ENCODE measurements around the gene SPRR2E.
"Not testable (repeated sequence)": the region's sequence is repeated elsewhere in the genome, so short reads cannot be mapped to it uniquely, and the experiment has no call there.

The SPRR2E gene

GRCh38 chr1:153094426-153094825 is at the start of gene SPRR2E:
TSS of gene SPRR2E (minus strand) at chr1:153094526. CDS start at chr1:153093751, 775 bp downstream.
- DNase-seq = no peak

GRCh38 chr1:153141377-153141776 is 47.1 kb upstream of the SPRR2E start:
- no peak for DNase-seq

GRCh38 chr1:153140484-153140883 is 46.2 kb upstream of the SPRR2E start:
- no peak for DNase-seq

DNA sequence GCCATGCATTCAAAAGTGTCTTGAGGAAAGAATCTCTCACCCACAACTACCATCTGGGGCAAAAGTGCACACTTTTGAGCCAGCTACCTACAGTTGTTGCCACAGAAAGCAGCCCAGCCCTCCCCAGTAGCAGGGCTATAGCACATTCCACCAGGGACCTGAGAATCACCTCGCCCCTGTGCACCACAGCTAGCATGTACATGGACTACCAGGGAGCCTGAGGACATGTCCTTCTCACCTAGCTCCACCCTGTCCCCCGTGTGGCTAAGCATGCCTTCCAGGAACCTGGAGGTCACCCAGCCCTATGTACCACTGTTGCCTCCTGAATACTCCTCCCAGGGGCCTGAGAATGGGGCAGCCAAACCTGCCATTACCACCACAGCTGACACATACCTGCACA is 39.4 kb upstream of the SPRR2E start:
- no peak for DNase-seq

DNA sequence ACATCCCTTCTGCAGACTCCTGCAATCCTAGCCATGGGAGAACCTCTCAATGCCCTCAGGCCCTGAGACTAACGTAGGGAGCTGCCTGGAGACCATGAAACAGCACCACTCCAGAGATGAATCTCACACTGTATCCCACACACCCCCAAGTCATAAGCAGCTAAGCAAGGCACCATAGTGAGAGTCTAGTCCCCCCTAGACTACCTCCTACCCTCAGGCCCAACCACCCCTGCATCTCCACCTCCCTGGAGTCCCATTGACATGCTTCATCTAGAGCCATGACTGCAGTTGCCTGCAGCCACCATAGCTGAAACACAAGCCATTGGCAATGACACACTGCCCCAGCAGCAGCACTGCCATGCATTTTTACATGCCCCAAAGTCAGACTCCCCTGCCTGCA is 38.9 kb upstream of the SPRR2E start:
- no peak for DNase-seq

- DNase-seq = not testable (repeated sequence)
Measured at GRCh38 chr1:153128688-153129087, 34.4 kb upstream of the SPRR2E start.

DNA sequence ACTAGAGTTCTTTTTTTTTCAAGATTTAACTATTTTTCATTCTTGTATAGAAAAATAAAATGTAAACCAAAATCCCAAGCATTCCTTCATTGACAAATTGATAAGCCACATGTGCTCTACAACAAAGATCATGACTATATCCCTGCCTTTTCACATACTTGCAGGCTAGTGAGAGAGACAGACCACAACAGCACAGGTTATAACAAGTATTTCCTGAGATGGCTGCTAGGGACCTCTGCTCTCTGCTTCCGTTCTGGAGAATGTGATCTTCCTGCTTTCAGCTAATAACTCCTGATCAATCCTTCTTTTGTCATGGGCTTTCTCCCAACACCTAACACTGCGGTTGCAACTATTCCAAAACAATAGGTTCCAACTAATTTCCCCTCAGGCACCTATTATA is 33.0 kb upstream of the SPRR2E start:
- DNase-seq = no peak

GRCh38 chr1:153125536-153125935 is 31.2 kb upstream of the SPRR2E start:
- no peak for DNase-seq

DNA sequence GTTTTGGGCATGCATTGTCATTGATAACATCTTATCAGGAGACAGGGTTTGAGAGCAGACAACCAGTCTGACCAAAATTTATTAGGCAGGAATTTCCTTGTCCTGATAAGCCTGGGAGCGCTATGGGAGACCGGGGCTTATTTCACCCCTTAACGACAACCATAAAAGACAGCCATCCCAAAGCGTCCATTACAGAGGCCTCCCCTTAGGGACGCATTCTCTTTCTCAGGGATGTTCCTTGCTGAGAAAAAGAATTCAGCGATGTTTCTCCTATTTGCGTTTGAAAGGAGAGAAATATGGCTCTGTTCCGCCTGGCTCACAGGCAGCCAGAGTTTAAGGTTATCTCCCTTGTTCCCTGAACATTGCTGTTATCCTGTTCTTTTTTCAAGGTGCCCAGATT is 29.5 kb upstream of the SPRR2E start:
- not testable (repeated sequence) for DNase-seq

DNA sequence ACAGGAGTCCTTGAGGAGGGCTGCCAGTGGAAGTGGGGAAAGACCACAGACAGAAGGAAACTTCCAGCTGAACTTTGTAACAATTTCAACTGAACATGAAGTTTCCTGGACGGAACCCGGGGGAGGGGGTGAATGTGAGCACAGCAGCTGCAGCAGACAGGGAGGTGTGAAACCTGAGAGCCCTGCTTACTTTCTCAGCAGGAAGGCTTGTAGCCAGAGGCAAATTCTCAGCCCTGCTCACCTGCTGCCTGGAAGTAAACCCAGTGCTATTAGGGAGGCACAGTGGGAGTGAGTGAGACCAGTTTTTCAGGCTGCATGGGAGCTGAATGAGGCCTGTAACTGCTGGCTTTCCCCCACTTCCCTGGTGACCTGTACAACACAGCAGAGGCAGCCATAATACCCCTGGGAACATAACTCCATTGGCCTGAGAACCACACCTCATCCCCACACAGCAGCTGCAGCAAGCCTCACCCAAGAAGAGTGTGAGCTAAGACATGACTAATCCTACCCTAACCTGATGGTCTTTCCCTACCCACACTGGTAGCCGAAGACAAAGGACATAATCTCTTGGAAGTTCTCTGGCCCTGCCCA is 28.6 kb upstream of the SPRR2E start:
- DNase-seq = no peak

DNA sequence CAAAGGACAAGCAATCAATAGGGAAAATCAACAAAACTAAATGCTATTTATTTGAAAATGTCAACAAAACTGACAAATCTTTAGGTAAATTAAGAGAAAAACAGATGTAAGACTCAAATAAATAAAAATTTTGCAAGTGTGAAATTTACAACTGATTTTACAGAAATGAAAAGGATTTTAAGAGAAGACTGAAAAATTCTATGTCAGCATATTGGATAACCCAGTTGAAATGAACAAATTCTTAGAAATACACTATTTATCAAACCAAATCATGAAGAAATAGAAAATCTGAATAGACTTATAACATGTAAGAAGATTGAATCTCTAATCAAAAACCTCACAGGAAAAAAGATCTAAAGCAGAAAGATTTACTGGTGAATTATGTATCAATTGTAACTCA is 26.6 kb upstream of the SPRR2E start:
- no peak for DNase-seq

DNA sequence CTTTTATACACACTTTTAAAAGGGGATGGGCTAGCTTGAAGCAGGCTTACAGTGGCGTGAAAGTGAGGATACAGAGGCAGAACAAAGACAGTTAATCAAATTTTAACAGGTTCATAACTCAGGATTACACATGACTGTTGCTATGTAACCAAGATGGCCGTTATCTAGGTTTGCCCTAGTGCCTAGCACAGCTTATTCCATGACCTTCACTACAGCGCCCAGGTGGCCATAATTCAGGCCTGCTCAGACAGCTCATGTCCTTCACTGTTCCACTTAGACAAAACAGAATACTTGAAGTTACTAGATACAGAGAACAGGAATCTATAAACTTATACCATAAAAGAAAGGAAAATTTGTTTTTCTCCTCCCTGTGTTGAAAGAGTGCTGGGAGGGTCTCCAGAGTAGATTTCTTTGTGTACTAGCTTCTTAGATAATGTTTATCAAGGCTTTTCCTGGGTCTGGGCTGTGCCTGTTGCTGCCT is 25.2 kb upstream of the SPRR2E start:
- no peak for DNase-seq

GRCh38 chr1:153115264-153115663 is 20.9 kb upstream of the SPRR2E start:
- not testable (repeated sequence) for DNase-seq

- no peak for DNase-seq
Measured at GRCh38 chr1:153113416-153113815, 19.1 kb upstream of the SPRR2E start, which contains the start of gene SPRR2F. TSS of gene SPRR2F (minus strand) at chr1:153113516. CDS start at chr1:153112733, 783 bp downstream.

- not testable (repeated sequence) for DNase-seq
Measured at GRCh38 chr1:153112454-153112853, 18.1 kb upstream of the SPRR2E start.

- peak; percentile 27 for DNase-seq
Measured at GRCh38 chr1:153100245-153100644, 5.9 kb upstream of the SPRR2E start.

DNA sequence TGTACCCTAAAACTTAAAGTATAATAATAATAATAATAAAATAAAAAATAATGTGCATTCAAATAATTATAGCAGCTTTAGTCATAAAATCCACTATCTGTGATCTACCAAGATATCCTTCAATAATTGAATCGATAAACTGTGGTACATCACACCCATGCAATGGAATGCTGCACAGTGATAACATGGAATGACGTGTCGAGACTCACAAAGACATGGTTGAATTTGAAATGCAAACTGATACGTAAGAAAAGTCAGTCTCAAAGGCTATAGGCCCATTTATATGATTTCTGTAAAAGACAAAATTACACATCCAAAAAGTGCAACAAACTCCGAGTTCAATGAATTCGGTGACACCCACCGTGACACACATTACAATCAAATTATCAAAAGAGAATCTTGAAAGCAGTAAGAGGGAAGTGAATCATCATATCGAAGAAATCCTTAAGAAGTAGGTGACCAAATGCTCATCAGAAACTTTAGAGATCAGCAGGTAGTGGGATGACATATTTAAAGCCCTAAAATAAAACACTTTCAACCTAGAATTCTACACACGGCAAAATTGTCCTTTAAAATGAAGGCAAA is 5.2 kb upstream of the SPRR2E start:
- no peak for DNase-seq

DNA sequence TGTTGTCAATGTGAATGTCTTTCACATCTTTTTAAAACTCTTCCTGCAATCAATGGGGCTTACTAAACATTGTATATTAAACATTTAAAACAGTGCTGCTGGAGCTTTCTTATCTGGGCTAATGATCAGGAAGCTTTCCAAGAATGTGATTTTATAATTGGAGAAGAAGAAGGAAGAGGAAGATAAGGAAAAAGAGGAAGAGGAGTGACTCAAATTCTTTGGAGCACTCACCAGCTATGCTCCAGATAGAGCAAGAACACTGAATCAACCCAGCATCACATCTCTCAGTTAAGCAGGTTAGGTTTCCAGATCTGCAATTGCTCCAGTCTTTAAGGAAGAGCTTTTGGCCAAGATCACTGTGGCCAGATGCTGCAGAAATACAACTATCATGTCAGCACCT is 1.4 kb upstream of the SPRR2E start:
- no peak for DNase-seq

- DNase-seq = no peak
Measured at GRCh38 chr1:153087652-153088051, 6.7 kb downstream of the SPRR2E start.

GRCh38 chr1:153081736-153082135 is 12.6 kb downstream of the SPRR2E start:
- no peak for DNase-seq

- no peak for DNase-seq
Measured at GRCh38 chr1:153072806-153073726, 21.3 kb downstream of the SPRR2E start.

DNA sequence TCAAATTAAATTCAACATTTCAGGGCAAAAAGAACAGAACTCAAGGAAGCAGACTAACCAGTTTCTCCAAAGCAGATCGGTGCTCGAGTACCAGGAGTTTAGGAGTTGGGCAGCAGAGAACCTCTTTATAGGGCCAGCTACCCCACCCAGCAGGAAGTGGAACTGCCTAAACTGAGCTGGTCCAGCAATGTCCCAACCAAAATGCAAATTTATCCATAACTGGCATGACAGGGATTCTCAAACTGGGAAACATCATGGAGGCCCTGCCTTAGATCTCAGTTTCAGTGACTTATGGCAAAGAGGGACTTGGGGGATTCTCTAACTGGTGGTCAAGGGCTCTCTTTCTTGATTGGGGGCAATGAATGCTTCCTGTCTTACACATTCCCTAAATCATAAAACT is 22.8 kb downstream of the SPRR2E start, which contains the start of gene SPRR2B:
Gene SPRR2B, minus strand, starts transcription at position 101 of the 400 bp plus-strand sequence. CDS start 772 bp downstream, outside the sequence.
- DNase-seq = no peak

DNA sequence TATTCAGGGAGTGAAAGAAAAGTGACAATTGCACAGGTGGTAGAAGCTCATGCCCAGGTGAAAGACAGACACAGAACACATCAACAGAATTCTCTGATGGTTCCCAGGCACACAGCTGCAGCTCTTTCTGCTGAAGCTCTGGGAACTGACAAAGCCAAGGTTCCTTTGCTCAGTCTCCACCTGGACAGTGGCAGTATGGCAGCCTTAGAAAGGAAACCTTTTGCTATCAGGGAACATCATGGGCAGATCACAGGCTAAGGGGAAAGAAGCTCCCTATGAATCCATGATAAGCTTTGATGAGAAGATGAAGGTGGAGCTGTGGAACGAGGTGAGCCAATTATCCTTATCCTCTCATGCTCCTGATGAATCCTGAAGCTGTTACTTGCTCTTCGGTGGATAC is 24.1 kb downstream of the SPRR2E start:
- DNase-seq = no peak

Data from activated CD4-positive, alpha-beta T cell treated with anti-CD3 and anti-CD28 coated beads, Interleukin-2, amount 50 U/mL, for 16 hours (primary cell).